Right lobe of liver (tissue), 4 donors: ENCODE results near the gene NNMT.

Experiments used
- POLR2A ChIP-seq: fragments of 450-650 bp; IDR thresholded peaks from one replicate; pipeline ENCODE4 v1.6.1; 2017; ENCODE audit warnings: antibody characterized with exemption, mild to moderate bottlenecking
- TF ChIP-seq, protein P1 (sequence below), 4 donors: fragments of 200-600 bp in 3 of 4; fragments of 450-650 bp in 1 of 4; IDR thresholded peaks; one replicate each; pipeline versions ENCODE4 v1.5.1 to v1.8.0; 2016 to 2022; ENCODE audit warnings: antibody characterized with exemption in 4 of 4, mild to moderate bottlenecking in 2 of 4
- donor health status: DM: no; HTN: no; CAD: no.
- donor health status: DM: no; HTN: no; CAD: no.
- donor health status: DM: no; HTN: yes; CAD: no.

DNA sequence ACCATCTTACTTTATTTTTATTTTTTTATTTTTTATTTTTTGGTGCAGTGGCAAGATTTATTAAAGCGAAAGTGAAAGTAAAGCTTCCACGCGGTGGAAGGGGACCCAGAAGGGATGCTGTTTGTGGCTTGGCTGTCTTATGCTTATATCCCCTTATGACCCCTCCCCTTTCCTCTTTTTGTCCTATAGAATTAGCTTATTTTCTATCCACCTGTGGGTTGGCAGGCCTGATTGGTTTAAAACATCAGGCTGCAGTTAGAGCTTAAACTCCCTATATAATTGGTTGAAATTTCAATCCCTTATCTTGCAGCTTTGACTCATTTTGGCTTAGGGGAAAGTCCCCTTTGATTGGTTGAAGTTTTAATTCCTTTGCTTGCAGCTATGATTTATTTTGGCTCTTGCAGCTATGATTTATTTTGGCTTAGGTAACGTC lies 50.5 kb downstream of the NNMT start:
- TF ChIP-seq, protein P1, sequence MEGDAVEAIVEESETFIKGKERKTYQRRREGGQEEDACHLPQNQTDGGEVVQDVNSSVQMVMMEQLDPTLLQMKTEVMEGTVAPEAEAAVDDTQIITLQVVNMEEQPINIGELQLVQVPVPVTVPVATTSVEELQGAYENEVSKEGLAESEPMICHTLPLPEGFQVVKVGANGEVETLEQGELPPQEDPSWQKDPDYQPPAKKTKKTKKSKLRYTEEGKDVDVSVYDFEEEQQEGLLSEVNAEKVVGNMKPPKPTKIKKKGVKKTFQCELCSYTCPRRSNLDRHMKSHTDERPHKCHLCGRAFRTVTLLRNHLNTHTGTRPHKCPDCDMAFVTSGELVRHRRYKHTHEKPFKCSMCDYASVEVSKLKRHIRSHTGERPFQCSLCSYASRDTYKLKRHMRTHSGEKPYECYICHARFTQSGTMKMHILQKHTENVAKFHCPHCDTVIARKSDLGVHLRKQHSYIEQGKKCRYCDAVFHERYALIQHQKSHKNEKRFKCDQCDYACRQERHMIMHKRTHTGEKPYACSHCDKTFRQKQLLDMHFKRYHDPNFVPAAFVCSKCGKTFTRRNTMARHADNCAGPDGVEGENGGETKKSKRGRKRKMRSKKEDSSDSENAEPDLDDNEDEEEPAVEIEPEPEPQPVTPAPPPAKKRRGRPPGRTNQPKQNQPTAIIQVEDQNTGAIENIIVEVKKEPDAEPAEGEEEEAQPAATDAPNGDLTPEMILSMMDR (IDR thresholded peaks at IDR 0.05) = no peak
- TF ChIP-seq POLR2A = no peak
